Spleen (tissue), 7 donors: ENCODE data around the gene RAB22A.
"Not testable (repeated sequence)": the region's sequence is repeated elsewhere in the genome, so short reads cannot be mapped to it uniquely, and the experiment has no call there.

ENCODE experiments used
- POLR2A ChIP-seq, 3 donors: fragments of 450-650 bp; IDR thresholded peaks; one replicate each; pipeline ENCODE4 v1.5.1; 2017; ENCODE audit warnings: antibody characterized with exemption in 3 of 3, mild to moderate bottlenecking in 1 of 3
- TF ChIP-seq, protein P1 (sequence below), 11 experiments: fragments of 200-600 bp in 7 of 11; fragments of 450-650 bp in 4 of 11; sonication (generic) in 4 of 11; IDR thresholded peaks in 8 of 11; conservative IDR thresholded peaks in 3 of 11; 1 replicate in 7 of 11; 2 replicates in 4 of 11; pipeline versions ENCODE4 v1.4.0 to v1.8.0; 2016 to 2021; ENCODE audit warnings: antibody characterized with exemption in 11 of 11, inconsistent platforms in 4 of 11, mild to moderate bottlenecking in 1 of 11
- donor health status: DM: no; HTN: no; CAD: no; lungs with moderate emphysema.
- donor health status: DM: no; HTN: no; CAD: no.
- donor health status: DM: no; HTN: no; CAD: no.

DNA sequence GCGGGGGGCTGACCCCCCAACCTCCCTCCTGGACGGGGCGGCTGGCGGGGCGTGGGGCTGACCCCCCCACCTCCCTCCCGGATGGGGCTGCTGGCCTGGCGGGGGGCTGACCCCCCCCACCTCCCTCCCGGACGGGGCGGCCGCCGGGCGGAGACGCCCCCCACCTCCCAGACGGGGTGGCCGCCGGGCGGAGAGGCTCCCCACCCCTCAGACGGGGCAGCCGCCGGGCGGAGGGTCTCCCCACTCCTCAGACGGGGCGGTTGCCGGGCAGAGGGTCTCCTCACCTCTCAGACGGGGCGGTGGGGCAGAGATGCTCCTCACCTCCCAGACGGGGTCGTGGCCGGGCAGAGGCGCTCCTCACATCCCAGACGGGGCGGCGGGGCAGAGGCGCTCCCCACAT is 104.7 kb downstream of the RAB22A start:
- TF ChIP-seq, protein P1, sequence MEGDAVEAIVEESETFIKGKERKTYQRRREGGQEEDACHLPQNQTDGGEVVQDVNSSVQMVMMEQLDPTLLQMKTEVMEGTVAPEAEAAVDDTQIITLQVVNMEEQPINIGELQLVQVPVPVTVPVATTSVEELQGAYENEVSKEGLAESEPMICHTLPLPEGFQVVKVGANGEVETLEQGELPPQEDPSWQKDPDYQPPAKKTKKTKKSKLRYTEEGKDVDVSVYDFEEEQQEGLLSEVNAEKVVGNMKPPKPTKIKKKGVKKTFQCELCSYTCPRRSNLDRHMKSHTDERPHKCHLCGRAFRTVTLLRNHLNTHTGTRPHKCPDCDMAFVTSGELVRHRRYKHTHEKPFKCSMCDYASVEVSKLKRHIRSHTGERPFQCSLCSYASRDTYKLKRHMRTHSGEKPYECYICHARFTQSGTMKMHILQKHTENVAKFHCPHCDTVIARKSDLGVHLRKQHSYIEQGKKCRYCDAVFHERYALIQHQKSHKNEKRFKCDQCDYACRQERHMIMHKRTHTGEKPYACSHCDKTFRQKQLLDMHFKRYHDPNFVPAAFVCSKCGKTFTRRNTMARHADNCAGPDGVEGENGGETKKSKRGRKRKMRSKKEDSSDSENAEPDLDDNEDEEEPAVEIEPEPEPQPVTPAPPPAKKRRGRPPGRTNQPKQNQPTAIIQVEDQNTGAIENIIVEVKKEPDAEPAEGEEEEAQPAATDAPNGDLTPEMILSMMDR (IDR thresholded peaks at IDR 0.05 in 8 of 11, conservative IDR thresholded peaks at IDR 0.05 in 3 of 11): not testable (repeated sequence)
- not testable (repeated sequence) for TF ChIP-seq POLR2A (IDR thresholded peaks at IDR 0.05)
